GM12892 (cell line): ENCODE measurements around the gene BCL2A1. TPM values are rescaled to one million over a fixed set of nuclear protein-coding genes. Genes with fewer than 3 reads are reported as not detected.
A peak's percentile ranks its signal among the peaks of the same experiment; 100 is the strongest.
"Not testable (repeated sequence)": the region's sequence is repeated elsewhere in the genome, so short reads cannot be mapped to it uniquely, and the experiment has no call there.

ENCODE experiments used
- DNase-seq: peaks from one replicate; pipeline ENCODE4 v3.0.0; 2011; ENCODE audit not compliant: insufficient read length
- FAIRE-seq: peaks from 2 replicates; lab custom pipeline; 2011; peaks lifted over from hg19 to GRCh38; lab: Jason Lieb, UNC
- POLR2A ChIP-seq: IDR thresholded peaks from 2 replicates; pipeline ENCODE4 v1.6.1; 2011; ENCODE audit warnings: low read depth, low read length, control low read depth
- POLR2AphosphoS5 ChIP-seq: IDR thresholded peaks from 2 replicates; pipeline ENCODE4 v1.6.1; 2011; ENCODE audit warnings: low read depth, low read length, control low read depth
- TAF1 ChIP-seq: IDR thresholded peaks from 2 replicates; pipeline ENCODE4 v1.6.1; 2011; ENCODE audit warnings: low read depth, mild to moderate bottlenecking, control low read depth, low read length, borderline replicate concordance
- polyA plus RNA-seq: library from polyadenylated mRNA; unstranded; fragments of >200 nt; gene quantifications from one replicate; pipeline ENCODE4 v1.2.1, GENCODE V29; 2012; ENCODE audit warnings: missing spikeins, inconsistent platforms; ENCODE audit not compliant: missing spikeins

The BCL2A1 gene
- 266 TPM for polyA plus RNA-seq

- FAIRE-seq (peak; percentile 99), DNase-seq (no peak)
- TF ChIP-seq TAF1 (peak; percentile 94), POLR2A (peak; percentile 99), POLR2AphosphoS5 (peak; percentile 99)
Measured at GRCh38 chr15:79970624-79971434, at the start of gene BCL2A1. BCL2A1 (minus strand) TSS chr15:79971196; CDS start chr15:79971119, 77 bp downstream.

GRCh38 chr15:80020731-80021130, 49.7 kb upstream of the BCL2A1 start:
- no peak for FAIRE-seq
- TF ChIP-seq POLR2A (0 out of 2 replicates have a peak, but pooled peaks have one; percentile 26), TAF1 (no peak)
- no peak for DNase-seq

DNA sequence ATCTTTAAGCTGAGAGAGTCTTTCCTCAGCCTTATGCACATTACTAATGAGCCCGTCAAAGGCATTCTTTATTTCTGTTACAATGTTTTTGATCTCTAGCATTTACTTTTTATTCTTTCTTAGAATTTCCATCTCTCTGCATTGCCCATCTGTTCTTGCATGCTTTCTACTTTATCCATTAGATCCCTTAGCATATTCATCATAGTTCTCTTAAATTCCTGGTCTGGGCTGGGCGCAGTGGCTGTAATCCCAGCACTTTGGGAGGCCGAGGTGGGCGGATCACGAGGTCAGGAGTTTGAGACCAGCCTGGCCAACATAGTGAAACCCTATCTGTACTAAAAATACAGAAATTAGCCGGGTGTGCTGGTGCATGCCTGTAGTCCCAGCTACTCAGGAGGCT, 49.2 kb upstream of the BCL2A1 start:
- not testable (repeated sequence) for DNase-seq

DNA sequence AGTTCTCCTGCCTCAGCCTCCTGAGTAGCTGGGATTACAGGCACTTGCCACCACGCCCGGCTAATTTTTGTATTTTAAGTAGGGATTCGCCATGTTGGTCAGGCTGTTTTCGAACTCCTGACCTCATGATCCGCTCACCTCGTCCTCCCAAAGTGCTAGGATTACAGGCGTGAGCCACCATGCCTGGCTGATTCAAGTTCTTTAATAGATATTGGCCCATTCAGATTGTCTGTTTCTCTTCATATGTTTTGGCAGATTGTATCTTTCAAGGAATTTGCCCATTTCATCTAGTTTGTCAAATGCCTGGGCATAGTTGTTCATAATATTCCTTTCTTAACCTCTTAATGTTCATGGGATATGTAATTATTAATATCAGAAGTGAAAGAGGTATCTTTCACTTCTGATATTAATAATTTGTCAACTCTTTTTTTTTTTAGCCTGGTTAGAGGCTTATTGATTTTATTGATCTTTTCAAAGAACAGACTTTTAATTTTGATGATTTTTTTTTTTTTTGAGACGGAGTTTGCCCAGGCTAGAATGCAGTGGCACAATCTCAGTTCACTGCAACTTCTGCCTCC, 48.3 kb upstream of the BCL2A1 start:
- FAIRE-seq, result no peak
- TF ChIP-seq TAF1 (no peak), POLR2A (no peak), POLR2AphosphoS5 (no peak)
- no peak for DNase-seq

More for the DNA sequence above, 49.2 kb upstream of the BCL2A1 start:
- FAIRE-seq, result not testable (repeated sequence)

DNA sequence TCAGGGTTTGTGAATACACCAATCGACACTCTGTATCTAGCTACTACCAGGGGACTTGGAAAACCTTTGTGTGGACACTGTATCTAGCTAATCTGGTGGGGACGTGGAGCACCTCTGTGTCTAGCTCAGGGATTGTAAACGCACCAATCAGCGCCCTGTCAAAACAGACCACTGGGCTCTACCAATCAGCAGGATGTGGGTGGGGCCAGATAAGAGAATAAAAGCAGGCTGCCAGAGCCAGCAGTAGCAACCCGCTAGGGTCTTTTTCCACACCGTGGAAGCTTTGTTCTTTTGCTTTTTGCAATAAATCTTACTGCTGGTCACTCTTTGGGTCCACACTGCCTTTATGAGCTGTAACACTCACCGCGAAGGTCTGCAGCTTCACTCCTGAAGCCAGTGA, 46.1 kb upstream of the BCL2A1 start:
- not testable (repeated sequence) for DNase-seq, FAIRE-seq
- TF ChIP-seq POLR2A, result peak; percentile 70

DNA sequence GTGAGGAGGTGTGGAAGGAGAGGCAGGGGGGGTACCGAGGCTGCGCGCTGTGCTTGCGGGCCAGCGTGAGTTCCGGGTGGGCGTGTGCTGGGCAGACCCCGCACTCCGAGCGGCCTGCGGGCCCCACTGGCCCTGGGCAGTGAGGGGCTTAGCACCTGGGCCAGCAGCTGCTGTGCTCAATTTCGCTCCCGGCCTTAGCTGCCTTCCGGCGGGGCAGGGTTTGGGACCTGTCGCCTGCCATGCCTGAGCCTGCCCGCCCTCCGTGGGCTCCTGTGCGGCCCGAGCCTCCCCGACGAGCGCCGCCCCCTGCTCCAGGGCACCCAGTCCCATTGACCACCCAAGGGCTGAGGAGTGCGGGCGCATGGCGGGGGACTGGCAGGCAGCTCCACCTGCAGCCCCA, 45.5 kb upstream of the BCL2A1 start:
- not testable (repeated sequence) for DNase-seq, FAIRE-seq

DNA sequence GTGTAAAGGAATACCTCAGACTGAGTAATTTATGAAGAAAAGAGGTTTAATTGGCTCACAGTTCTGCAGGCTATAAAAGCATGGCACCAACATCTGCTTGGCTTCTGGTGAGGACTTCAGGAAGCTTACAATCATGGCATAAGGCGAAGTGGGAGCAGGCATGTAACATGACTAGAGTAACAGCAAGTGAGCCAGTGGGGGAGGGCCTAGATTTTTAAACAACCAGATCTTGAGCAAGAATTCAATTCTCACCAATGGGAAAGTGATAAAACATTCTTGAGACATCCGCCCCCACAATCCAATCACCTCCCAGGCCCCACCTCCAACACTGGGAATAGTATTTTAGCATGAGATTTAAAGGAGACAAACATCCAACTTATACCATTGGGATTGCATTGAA, 44.2 kb upstream of the BCL2A1 start:
- DNase-seq, result no peak
- peak; percentile 17 for FAIRE-seq
- no peak for TF ChIP-seq POLR2AphosphoS5
- no peak for TF ChIP-seq TAF1
- TF ChIP-seq POLR2A, result no peak

- DNase-seq, FAIRE-seq: not testable (repeated sequence)
Measured at GRCh38 chr15:80014186-80014585, 43.2 kb upstream of the BCL2A1 start.

GRCh38 chr15:80012060-80012726, 41.2 kb upstream of the BCL2A1 start:
- DNase-seq (no peak), FAIRE-seq (peak; percentile 83)
- no peak for TF ChIP-seq POLR2A
- no peak for TF ChIP-seq TAF1
- no peak for TF ChIP-seq POLR2AphosphoS5

- DNase-seq (no peak), FAIRE-seq (no peak)
- TF ChIP-seq POLR2A, result no peak
- no peak for TF ChIP-seq POLR2AphosphoS5
- TF ChIP-seq TAF1, result no peak
Measured at GRCh38 chr15:80011596-80011995, 40.6 kb upstream of the BCL2A1 start.

GRCh38 chr15:80011041-80011523, 40.1 kb upstream of the BCL2A1 start:
- DNase-seq, result not testable (repeated sequence)
- peak; percentile 76 for FAIRE-seq

- DNase-seq (no peak), FAIRE-seq (peak; percentile 79)
- TF ChIP-seq POLR2AphosphoS5 (no peak), POLR2A (no peak; the same call in 1 of the 2 replicates), TAF1 (no peak)
Measured at GRCh38 chr15:80010131-80010673, 39.2 kb upstream of the BCL2A1 start.
